Transverse colon (tissue), 4 donors: ENCODE measurements around the gene NABP1. TPM values are rescaled to one million over a fixed set of nuclear protein-coding genes. Genes with fewer than 3 reads are reported as not detected.

Experiments used
- DNase-seq: peaks from one replicate; pipeline ENCODE4 v3.0.0-alpha.2; 2019
- H3K27ac ChIP-seq, 4 donors: fragments of 200-600 bp; sonication (generic); 2 replicates each; pipeline ENCODE4 v1.5.1; 2016 to 2018; ENCODE audit warnings: inconsistent platforms in 4 of 4
- H3K27me3 ChIP-seq: fragments of 200-600 bp; sonication (generic); 2 replicates; pipeline ENCODE4 v1.5.1; 2017; ENCODE audit warnings: inconsistent platforms
- H3K36me3 ChIP-seq, 4 donors: fragments of 200-600 bp; sonication (generic); 2 replicates each; pipeline ENCODE4 v1.5.1; 2017 to 2019; ENCODE audit warnings: inconsistent platforms in 4 of 4
- H3K4me1 ChIP-seq, 4 donors: fragments of 200-600 bp; sonication (generic); 2 replicates each; pipeline ENCODE4 v1.5.1; 2017 to 2020; ENCODE audit warnings: inconsistent platforms in 4 of 4
- H3K4me3 ChIP-seq, 4 donors: fragments of 200-600 bp; sonication (generic); 1 replicate in 1 of 4; 2 replicates in 3 of 4; pipeline versions ENCODE4 v1.5.1 to v1.6.1; 2017 to 2019; ENCODE audit warnings: inconsistent platforms in 4 of 4
- H3K9me3 ChIP-seq, 2 donors: fragments of 200-600 bp; sonication (generic); 2 replicates each; pipeline ENCODE4 v1.5.1; 2017 to 2019; ENCODE audit warnings: inconsistent platforms in 2 of 2
- CTCF ChIP-seq, 5 experiments: fragments of 200-600 bp in 3 of 5; fragments of 450-650 bp in 2 of 5; sonication (generic) in 3 of 5; IDR thresholded peaks; 1 replicate in 2 of 5; 2 replicates in 3 of 5; pipeline ENCODE4 v1.5.1; 2016 to 2017; ENCODE audit warnings: antibody characterized with exemption in 5 of 5, inconsistent platforms in 3 of 5, mild to moderate bottlenecking in 2 of 5, moderate library complexity in 1 of 5
- EP300 ChIP-seq: sonication (generic); formaldehyde crosslinking; IDR thresholded peaks from one replicate; pipeline ENCODE4 v1.6.1; 2017; ENCODE audit warnings: antibody characterized with exemption, low read depth
- POLR2A ChIP-seq: fragments of 450-650 bp; IDR thresholded peaks from one replicate; pipeline ENCODE4 v1.6.1; 2016; ENCODE audit warnings: antibody characterized with exemption, mild to moderate bottlenecking, moderate library complexity
- POLR2AphosphoS5 ChIP-seq, 3 donors: sonication (generic); formaldehyde crosslinking; IDR thresholded peaks; one replicate each; pipeline ENCODE4 v1.6.1; 2016; ENCODE audit warnings: antibody characterized with exemption in 3 of 3
- WGBS, 2 donors: methylation state at CpG; one replicate each; pipeline ENCODE4 v1.1.5; 2018; ENCODE audit warnings: low coverage in 1 of 2; 5-methylcytosine and 5-hydroxymethylcytosine counted together
- in situ Hi-C, 4 donors: fragments of 200-750 bp; cut with MboI; loops; one replicate each; pipeline versions ENCODE4 v1.15.0 to v1.15.1; 2017; ENCODE audit warnings: low sequenced_read_pairs in 3 of 4, low pct_ligation_motif_present in 1 of 4, low pct_unique_long_range_greater_than_20kb in 1 of 4
- intact Hi-C: fragments of 100-400 bp; cut with DNase I; formaldehyde crosslinking; loops from one replicate; pipeline ENCODE4 v1.15.1; 2023; ENCODE audit warnings: low total_unique reads
- total RNA-seq, 4 donors: library from RNA; depleted of rRNA; stranded (reverse); fragments of >200 nt; gene quantifications; one replicate each; pipeline ENCODE4 v1.1.0, GENCODE V29; 2016

Gene NABP1
- total RNA-seq, 4 donors from 2014 or later = 1.00 to 55.6 (median 33.0) TPM

GRCh38 chr2:191719261-191719660 is 41.3 kb downstream of the NABP1 start:
- H3K27me3 ChIP-seq = no peaks in the 10 kb centered on the region
- no peak for TF ChIP-seq POLR2A
- no peak for TF ChIP-seq CTCF (IDR thresholded peaks at IDR 0.05)
- TF ChIP-seq EP300 = no peak
- no peak for TF ChIP-seq POLR2AphosphoS5 (IDR thresholded peaks at IDR 0.05)
- in situ Hi-C loops = no loop called here
- no peaks in the 10 kb centered on the region for H3K9me3 ChIP-seq
- no peak overlapping the region for H3K27ac ChIP-seq
- DNase-seq = no peak
- 90 to 100% methylated on average over 1 to 2 of the region's 2 CpGs for WGBS, 2 donors
- no peak overlapping the region for H3K4me3 ChIP-seq
- no peaks in the 10 kb centered on the region for H3K36me3 ChIP-seq
- H3K4me1 ChIP-seq = no peaks in the 10 kb centered on the region
- intact Hi-C loops = no loop called here

GRCh38 chr2:191719938-191720337 is 42.0 kb downstream of the NABP1 start:
- Histone ChIP-seq H3K27ac (no peak overlapping the region), H3K36me3 (no peaks in the 10 kb centered on the region), H3K27me3 (no peaks in the 10 kb centered on the region), H3K4me3 (no peak overlapping the region), H3K4me1 (no peaks in the 10 kb centered on the region), H3K9me3 (no peaks in the 10 kb centered on the region)
- TF ChIP-seq POLR2AphosphoS5 (IDR thresholded peaks at IDR 0.05) (no peak), CTCF (IDR thresholded peaks at IDR 0.05) (no peak), EP300 (no peak), POLR2A (no peak)
- DNase-seq = no peak
- in situ Hi-C loops (no loop called here), intact Hi-C loops (no loop called here)
- WGBS, 2 donors = 84 to 93% methylated on average over 13 of the region's 13 CpGs

GRCh38 chr2:191721331-191721730 is 43.4 kb downstream of the NABP1 start:
- DNase-seq = no peak
- H3K4me3 ChIP-seq = no peak overlapping the region
- no peaks in the 10 kb centered on the region for H3K36me3 ChIP-seq
- WGBS, 2 donors = 77% methylated on average over 2 of the region's 2 CpGs; no CpG with 5 or more reads in 1 of the 2 donors
- no peak overlapping the region for H3K27ac ChIP-seq
- no peaks in the 10 kb centered on the region for H3K27me3 ChIP-seq
- in situ Hi-C loops = no loop called here
- no peaks in the 10 kb centered on the region for H3K9me3 ChIP-seq
- H3K4me1 ChIP-seq = no peaks in the 10 kb centered on the region
- intact Hi-C loops = no loop called here
- TF ChIP-seq CTCF (IDR thresholded peaks at IDR 0.05) (no peak), EP300 (no peak), POLR2A (no peak), POLR2AphosphoS5 (IDR thresholded peaks at IDR 0.05) (no peak)

DNA sequence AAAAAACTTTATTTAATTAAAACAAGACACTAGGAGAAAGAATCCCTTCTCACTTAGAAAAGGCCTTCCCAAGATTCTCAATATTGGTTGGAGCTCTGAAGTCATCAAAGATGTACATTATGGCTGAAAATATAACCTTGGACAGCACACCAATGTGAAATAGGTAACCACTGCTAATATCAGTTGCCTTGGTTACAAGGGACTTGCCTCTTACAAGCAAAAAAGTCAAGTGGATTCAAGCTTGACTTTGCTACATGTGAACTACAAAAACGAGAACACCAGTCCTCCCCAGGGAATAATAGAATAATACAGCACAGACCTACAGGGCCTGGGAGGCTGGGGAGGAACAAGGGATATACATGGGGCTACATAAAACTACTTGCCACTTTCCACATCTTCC is 46.1 kb downstream of the NABP1 start:
- 67 to 68% methylated on average over 1 of the region's 1 CpG for WGBS, 2 donors
- Histone ChIP-seq H3K9me3 (no peaks in the 10 kb centered on the region), H3K27ac (no peak overlapping the region), H3K27me3 (no peaks in the 10 kb centered on the region), H3K36me3 (no peaks in the 10 kb centered on the region), H3K4me1 (peaks cover 0 to 8% (median under 1%) of the 10 kb centered on the region in 4 donors), H3K4me3 (no peak overlapping the region)
- no peak for TF ChIP-seq CTCF (IDR thresholded peaks at IDR 0.05)
- no peak for TF ChIP-seq POLR2AphosphoS5 (IDR thresholded peaks at IDR 0.05)
- no peak for TF ChIP-seq EP300
- no peak for TF ChIP-seq POLR2A
- no peak for DNase-seq
- intact Hi-C loops = no loop called here
- in situ Hi-C loops = no loop called here
